Erythroblast (primary cell): ENCODE measurements around the gene SATB2.

Source experiments
- DNase-seq, 2 experiments: peaks; one replicate each; lab custom pipeline; 2025; lab: John Stamatoyannopoulos, UW
- GATA1 ChIP-seq: IDR thresholded peaks from 2 replicates; pipeline ENCODE4 v1.6.1; 2011; ENCODE audit warnings: low read depth, mild to moderate bottlenecking, control low read depth, low read length, moderate library complexity
- POLR2A ChIP-seq: IDR thresholded peaks from 2 replicates; pipeline ENCODE4 v1.6.1; 2011; ENCODE audit warnings: mild to moderate bottlenecking, low read length

The SATB2 gene

DNA sequence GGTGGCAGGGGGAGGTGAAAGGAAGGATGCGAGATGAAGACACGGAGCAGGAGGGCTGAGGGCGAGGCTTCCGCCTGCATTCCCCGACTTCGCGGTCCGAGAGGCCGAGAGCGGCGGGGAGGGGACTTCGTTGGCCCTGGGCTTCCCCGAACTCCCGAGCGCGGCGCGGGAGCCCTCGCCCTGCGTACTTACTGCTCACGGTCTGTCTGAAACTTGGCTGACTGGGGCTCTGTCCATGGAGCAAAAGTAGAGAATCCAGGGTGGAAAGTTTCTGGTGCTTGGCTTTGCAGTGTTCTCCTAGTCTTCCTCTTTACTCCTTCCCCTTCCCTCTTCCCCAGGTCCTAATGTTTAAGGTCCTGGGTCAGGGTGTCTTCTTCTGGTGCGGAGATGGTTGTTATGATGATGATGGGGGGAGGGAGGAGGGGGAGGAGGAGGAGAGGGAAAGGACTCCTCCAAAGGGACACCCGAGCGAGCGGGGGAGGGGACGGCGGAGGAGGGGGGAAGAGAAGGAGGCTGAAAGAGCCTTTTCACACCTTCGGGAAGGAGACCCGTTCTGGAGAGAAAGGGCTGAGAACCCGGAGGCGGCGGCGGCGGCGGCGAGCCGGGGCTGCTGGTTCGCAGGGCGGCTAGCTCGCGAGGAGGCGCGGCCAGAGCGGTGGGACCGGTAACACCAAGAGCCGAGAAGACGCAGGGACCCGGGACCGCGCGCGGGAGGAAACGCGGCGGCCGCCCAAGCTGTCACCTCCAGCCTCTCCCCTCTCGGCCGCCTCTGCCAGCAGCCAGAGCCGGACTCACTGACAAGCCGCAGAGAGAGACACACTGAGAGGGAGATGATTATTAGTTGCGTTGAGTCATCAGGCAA, at the start of gene SATB2:
TSS of gene SATB2 (minus strand) at position 793 of the 862 bp plus-strand sequence. CDS start 1,902 bp downstream, outside the sequence.
- no peak for TF ChIP-seq POLR2A
- no peak for TF ChIP-seq GATA1
- DNase-seq: peak; percentile 8 to 9

DNA sequence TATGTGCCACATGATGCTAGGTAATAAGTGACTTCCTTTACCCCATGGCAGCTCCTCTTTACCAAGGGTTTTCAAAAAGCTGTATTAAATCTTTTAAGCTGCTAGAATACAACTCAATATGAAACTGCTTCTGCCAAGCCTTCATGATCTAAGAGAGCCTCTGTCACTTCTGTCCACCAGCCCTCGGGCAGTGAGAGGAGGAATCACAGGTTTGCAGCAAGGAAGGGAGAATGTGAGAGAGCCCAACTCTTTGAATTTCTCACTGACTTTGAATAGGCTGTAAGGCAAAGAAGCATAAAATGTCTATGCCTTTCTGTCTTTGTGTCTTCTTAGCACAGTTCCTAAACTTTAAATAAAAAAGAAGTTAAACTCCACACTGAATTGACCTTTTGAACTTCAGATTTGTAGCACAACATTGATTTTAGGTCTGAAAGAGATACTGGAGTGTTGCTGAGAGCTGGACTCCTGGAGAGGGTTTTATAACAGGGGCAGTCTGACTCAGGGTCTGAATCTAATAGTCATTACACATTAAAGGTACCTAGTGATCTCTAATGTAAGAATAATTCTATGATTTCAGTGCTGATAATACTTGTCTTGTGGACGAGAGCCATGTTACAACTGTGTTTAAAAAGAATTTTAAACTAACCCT, 48.1 kb upstream of the SATB2 start:
- no peak for TF ChIP-seq GATA1
- no peak for TF ChIP-seq POLR2A

DNA sequence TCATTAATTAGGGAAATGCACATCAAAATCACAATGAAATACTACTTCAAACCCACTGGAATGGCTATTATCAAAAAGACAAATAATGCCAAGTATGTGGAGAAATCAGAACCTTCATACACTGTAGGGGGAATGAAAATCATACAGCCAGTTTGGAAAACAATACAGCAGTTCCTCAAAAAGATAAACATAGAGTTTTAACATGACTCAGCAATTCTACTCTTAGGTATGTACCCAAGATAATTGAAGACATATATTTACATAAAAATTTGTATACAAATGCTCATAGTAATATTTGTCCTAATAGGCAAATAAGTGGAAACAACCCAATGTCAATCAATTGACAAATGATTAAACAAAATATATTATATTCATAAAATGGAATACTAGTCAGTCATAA, 45.4 kb upstream of the SATB2 start:
- no peak for TF ChIP-seq GATA1
- no peak for TF ChIP-seq POLR2A
- no peak for DNase-seq

More for the DNA sequence above, 48.1 kb upstream of the SATB2 start:
- DNase-seq: no peak

DNA sequence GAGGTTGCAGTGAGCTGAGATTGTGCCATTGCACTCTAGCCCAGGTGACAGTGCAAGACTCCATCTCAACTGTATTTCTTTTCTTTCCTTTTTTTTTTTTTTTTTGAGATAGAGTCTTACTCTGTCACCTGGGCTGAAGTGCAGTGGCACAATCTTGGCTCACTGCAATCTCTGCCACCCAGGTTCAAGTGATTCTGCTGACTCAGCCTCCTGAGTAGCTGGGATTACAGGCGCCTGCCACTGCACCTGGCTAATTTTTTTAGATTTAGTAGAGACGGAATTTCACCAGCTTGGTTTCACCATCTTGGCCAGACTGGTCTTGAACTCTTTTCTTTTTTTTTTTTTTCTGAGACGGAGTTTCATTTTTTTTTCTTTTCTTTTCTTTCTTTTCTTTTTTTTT, 41.3 kb upstream of the SATB2 start:
- no peak for TF ChIP-seq GATA1
- no peak for TF ChIP-seq POLR2A
- no peak for DNase-seq

DNA sequence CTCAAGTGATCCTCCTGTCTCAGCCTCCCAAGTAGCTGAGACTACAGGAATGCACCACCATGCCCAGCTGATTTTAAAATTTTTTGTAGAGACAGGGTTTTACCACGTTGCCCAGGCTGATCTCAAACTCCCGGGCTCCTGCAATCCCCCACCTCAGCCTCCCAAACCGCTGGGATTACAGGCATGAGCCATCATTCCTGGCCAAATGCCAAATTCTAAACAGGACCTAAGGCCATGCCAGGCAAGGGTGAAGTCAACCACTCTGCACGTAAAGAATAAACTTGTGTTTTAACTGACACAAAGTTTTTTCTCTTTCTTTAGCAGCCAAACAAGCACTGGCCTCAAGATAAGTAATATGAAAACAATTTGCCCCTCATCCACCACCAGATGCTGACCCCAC, 37.4 kb upstream of the SATB2 start:
- TF ChIP-seq GATA1 (no peak), POLR2A (no peak)
- no peak for DNase-seq

DNA sequence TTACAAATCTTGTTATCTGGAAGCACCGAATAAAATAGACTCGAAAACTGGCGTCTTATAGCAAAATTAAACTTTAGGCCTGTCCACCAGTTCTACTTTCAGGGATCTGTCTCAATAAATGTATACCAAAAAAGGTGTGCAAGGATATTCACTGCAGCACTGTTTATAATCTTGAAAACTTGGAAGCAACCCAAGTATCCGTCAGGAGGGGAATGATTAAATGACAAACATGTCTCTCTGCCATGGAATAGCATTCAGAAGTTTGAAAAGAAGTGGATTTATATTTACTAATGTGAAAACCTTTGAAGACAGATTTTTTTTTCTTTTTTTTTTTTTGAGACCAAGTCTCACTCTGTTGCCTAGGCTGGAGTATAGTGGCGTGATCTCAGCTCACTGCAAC, 32.3 kb upstream of the SATB2 start:
- DNase-seq: no peak
- TF ChIP-seq POLR2A (no peak), GATA1 (no peak)

DNA sequence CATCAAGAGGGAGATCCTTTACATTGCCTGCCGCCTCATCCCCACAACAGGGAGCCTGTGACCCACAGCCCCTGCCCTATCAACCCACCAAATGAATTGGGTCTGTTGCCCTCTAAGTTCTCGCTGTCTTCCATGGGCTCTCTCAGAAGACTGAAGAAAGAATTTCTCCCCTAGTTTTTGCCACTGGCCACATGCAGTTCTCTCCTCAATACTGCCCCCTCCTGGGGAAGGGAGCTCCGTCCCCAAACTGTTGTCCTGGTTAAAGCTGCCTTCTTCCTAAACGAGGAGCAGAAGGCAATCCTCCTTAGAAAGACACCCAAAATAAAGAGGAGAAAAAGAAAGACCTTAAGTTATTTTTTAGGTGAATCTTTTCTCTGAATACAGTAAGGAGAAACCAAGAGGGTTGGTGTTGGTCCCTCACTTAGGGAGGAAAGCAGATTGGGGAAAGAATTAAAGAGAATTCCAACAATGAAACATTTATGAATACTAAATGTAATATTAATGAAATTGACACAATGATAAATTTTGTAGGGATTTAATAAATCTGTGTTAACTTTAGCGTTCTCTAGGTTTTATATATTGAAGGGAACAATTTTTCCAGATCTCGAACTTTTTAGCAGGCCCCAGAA, 31.1 kb upstream of the SATB2 start:
- TF ChIP-seq GATA1 (no peak), POLR2A (no peak)
- peak; percentile 36 to 60 for DNase-seq

DNA sequence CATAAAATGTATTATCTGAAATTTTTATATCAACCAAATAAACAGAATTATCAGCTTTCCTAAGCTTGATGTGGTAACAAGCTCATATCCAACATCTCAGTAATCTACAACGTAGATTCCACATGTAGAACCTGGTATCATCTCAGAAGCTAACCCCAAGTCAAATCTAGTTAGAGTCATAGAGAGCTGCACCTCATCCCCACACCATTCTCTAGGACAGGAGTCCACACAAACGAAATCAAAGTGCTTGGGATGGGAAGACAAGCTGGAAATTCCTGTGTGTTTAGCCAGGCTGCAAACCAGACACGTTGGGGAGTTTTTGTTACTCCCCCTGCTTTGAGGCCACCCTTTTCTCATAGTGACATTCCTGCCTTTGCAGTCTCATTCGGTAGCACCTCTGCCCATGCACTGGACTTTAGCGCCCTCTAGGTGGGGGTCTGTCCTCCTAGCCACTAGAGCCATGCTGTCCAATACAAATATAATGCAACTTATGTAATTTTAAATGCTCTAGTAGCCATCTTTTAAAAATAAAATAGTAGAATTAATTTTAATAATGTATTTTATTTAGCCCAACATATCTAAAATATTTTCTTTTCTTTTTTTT, 28.1 kb upstream of the SATB2 start:
- peak; percentile 35 to 59 for DNase-seq
- TF ChIP-seq POLR2A (no peak), GATA1 (no peak)

DNA sequence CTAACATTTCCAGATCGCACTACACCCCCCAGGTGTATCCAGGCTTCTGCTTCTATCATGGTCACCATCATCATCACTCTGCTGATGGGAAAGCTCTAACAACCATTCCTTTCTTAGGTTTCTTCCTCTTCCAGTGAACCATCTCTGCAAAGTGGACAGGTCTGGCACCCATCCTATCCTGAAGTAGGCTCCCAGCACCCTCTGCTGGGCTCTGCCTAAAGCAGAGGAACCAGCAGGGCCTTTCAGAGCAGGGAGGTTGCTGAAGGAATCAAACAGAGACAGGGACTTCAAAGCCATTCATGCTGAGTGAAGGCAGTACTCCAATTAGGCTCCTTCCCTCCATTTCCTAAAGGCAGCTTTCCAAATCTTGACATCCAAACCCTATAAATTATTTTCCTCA, 27.2 kb upstream of the SATB2 start:
- TF ChIP-seq POLR2A (no peak), GATA1 (no peak)
- DNase-seq: no peak

DNA sequence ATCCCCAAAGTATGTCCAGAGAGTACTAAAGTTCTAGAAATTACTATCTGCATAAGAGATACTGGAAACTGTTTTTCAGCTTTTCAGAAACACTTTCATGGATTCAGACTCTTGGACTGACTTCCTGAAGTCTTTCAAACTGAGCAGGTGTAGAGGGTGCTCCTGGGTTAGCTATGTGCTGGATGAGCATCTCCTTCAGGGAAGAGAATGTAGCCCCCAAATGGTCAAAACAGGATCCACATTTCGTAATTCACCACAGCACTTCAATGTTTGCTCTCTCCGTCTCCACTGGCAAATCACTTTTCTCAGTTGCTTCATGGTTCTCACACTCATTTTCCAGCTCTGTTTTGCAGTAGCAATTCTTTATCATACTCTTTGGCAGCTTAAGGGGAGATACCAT, 23.2 kb upstream of the SATB2 start:
- TF ChIP-seq GATA1 (no peak), POLR2A (no peak)
- no peak for DNase-seq

DNA sequence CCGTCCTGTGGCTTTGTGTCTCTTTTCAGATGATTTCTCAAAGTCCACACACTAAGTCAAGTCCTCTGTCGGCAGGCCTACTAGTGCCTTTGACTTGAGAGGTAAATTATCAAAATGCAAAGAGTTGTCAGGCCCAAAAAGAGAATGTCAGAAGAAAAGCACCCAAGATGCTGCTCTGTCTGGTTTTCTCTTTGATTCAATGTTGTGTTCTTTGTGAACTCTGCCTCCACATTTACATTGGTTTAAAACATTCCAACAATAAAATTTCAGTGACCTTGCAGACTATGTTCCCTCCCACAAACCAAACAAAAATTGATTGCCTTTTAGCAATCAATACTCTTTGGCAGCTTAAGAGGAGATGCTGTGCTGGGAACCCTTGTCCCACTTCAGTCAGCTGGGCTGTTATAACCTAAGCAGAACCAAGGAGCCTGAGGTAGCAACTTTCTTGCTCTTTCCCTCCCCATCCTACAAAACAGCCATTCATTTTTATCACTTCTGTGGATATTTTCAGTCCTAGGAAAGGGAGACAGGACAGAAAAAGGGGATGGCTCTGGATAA, 19.6 kb upstream of the SATB2 start:
- TF ChIP-seq GATA1: no peak
- TF ChIP-seq POLR2A: no peak

DNA sequence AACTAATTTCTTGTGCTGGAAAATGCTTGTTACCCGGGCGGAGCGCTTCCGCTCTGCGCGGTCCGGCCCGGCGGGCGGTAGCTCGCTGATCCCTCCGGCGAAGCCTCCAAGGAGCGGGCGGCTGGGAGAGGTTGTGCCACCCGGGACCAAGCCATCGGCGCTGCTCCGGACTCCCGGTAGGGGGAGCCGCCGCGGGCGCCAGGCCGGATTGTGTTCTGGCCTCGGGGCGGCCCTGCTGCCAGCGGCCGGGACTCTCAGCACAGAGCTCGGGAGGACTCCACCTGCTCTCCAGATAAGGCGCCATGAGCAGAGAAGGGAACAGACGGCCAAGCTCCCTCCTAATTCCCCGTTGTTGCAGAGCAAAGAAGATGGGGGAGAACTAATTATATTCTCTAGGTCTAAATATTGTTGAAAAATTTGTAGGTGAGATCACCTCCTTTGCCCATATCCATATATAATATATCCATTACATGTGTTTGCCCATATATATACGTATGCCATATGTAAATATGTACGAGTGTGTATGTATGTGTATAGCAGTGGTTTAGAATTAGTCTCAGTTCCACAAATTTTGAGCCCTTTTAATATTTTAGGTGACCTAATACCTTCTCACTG, 13.8 kb upstream of the SATB2 start:
- TF ChIP-seq GATA1: no peak
- peak; percentile 48 to 53 for DNase-seq

More for the DNA sequence above, 19.6 kb upstream of the SATB2 start:
- no peak for DNase-seq
